Stimulated activated CD4-positive, alpha-beta T cell treated with anti-CD3 and anti-CD28 coated beads, Interleukin-4, amount 100 ng/mL, for 1 hour (primary cell): ENCODE measurements around the gene U2AF1L4.

Experiments used
- DNase-seq: peaks from one replicate; pipeline ENCODE4 v3.0.0-alpha.2; 2020

Gene U2AF1L4

GRCh38 chr19:35710784-35711723 lies 34.2 kb downstream of the U2AF1L4 start:
- DNase-seq, result peak; percentile 52

- DNase-seq, result no peak
Measured at GRCh38 chr19:35708391-35708790, 36.8 kb downstream of the U2AF1L4 start.

DNA sequence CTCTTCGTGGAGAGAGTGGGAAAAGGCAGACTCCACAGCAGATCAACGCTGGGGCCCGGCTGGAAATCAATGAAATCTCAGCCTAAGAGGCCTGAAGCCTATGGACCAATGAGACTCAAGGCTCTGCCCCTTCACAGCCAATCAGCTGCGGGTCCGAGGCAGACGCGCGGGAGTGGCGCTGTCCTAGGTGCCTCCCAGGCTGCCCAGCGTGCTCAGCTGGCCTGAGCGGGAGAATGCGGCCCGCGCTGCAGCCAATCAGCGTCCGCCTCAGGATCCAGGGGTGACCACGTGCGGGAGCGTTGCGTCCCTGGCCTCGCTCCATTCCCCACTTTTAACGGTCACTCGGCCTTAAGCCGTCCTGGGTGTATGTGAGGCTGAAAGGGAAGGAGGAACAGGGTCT lies 41.0 kb downstream of the U2AF1L4 start, which contains the start of gene ZBTB32:
Gene ZBTB32, plus strand, starts transcription at position 341 of the 400 bp plus-strand sequence. CDS start 10,069 bp downstream, outside the sequence.
- no peak for DNase-seq

DNA sequence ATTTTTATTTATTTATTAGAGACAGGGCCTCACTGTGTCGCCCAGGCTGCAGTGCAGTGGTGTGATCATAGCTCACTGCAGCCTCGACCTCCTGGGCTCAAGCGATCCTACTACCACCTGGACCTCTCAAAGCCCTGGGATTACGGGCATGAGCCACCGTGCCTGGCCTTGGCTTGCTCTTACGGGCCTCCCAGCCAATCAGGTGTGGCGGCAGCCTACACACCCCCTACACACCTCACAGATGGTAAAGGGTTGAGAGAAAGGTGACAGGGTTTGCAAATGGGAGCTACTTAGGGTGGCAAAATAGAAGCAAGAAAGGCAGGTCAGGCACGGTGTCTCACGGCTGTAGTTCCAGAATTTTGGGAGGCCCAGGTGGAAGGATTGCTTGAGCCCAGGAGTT lies 41.9 kb downstream of the U2AF1L4 start:
- no peak for DNase-seq

DNA sequence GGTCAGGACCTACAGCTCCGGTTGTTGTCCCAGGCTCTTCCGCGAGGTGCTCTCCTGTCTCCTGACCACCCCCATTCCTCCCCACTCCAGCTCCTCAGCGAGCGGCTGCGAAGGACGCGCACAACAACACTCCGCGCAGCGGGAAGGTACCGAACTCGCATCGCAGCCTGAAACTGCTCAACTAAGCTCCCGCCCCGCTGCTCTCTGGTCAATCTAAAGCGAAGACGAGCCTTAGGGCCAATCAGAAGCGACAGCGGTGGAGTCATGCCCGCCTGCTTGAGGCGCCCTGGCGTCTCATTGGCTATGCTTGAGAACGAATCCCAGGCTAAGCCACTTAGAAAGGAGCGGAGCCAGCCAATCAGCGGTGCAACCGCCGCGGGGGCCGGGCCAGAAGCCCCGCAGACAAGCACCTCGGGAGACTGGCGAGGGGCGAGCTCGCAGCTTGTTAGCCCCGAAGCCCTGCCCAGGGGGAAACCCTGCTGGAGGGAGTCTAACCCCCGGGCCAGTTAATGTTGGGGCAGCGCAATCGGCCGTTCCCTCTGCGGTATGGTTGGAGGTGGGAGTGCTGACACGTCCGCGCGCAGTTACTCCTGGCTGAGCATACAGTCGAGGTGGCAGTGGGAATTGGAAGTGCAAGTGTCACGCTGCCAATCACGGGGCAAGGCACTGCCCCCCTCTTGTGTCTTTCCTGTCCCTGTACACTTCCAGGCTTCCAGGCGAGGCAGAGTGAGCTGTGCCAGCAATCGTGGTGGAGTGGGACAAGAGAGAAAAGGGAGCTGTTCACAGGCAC lies 42.8 kb downstream of the U2AF1L4 start:
- DNase-seq, result peak; percentile 89

GRCh38 chr19:35696835-35697234 lies 48.4 kb downstream of the U2AF1L4 start:
- no peak for DNase-seq

DNA sequence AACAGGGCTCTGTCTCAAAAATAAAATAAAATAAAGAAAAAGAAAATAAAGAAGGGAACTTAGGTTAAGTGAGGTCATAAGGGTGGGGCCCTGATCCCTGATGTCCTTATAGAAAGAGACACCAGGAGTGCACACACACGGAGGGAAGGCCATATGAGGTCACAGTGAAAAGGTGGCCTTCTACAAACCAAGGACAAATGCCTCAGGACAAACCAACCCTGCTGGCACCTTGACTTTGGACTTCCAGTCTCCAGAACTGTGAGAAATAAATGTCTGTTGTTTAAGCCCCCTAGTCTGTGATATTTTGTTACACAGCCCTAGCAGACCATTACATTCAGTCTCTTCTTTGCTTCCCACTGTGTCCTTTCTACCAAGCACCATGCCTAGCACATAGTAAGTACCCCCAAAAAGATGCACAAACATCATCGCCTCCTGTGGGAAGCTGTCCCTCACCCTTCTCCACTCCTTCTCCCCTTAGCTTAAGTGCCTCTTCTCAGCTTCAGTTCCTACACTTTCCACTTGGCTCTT lies 49.3 kb downstream of the U2AF1L4 start:
- no peak for DNase-seq

DNA sequence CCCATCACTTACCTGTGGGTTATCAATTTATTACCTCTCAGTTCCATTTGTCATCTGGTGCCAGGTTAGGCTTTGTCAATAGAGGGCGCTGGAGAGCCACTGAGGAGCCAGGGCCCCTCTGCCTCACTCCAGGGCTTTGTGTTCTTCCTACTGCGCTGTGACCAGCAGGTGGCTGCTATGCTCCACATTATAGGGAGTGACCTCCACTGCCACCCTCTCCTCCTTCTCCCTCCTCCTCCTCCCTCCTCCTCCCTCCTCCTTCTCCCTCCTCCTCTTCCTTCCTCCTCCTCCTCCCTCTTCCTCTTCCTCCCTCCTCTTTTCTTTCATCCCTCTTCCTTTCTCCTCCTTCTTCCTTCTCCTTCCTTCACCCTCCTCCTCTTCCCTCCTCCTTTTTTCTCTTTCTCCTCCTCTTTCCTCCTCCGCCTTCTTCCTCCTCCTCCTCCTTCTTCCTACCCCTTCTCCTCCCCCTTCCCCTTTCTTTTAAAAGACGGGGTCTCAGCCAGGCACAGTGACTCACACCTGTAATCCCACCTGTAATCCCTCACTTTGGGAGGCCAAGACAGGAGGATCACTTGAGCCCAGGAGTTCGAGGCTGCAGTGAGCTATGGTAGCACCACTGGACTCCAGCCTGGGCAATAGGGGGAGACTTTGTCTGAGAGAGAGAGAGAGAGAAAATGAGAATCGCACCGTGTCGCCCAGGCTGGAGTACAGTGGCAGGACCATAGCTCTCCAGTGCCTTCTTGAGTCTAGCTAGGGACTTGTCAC lies 51.2 kb downstream of the U2AF1L4 start:
- DNase-seq, result peak; percentile 86

DNA sequence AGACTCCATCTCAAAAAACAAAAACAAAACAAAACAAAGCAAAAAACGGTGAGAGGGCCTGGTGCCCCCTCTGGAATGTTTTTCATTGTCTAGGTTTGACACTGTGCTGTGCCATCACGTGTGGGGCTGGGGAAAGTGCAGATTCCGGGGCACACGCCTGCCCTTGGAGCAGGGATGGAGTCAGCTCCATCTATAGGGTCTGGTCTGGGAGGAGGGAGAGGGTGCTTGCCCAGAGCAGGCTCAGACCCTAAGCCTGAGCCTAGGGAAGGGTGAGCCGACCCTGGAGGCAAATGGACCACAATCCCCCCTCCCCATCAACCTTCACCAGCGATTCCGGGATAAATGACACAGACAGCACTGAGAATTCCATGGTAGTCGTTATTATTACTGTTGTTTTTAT lies 51.8 kb downstream of the U2AF1L4 start:
- DNase-seq, result no peak
